RPMI7951 (cell line): ENCODE data around the gene SYCE3. TPM values are rescaled to one million over a fixed set of nuclear protein-coding genes. Genes with fewer than 3 reads are reported as not detected.
A peak's percentile ranks its signal among the peaks of the same experiment; 100 is the strongest.
"Not testable (repeated sequence)": the region's sequence is repeated elsewhere in the genome, so short reads cannot be mapped to it uniquely, and the experiment has no call there.

Experiments
- DNase-seq: peaks from one replicate; pipeline ENCODE4 v3.0.0-alpha.2; 2012; ENCODE audit warnings: low read depth
- total RNA-seq: library from RNA; depleted of rRNA; stranded (reverse); fragments of >200 nt; shearing (Covaris generic); gene quantifications from 2 replicates; pipeline ENCODE4 v1.2.3, GENCODE V29; 2014; rRNA removed

SYCE3 gene, protein sequence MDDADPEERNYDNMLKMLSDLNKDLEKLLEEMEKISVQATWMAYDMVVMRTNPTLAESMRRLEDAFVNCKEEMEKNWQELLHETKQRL
- total RNA-seq: not detected in 2 replicates

DNA sequence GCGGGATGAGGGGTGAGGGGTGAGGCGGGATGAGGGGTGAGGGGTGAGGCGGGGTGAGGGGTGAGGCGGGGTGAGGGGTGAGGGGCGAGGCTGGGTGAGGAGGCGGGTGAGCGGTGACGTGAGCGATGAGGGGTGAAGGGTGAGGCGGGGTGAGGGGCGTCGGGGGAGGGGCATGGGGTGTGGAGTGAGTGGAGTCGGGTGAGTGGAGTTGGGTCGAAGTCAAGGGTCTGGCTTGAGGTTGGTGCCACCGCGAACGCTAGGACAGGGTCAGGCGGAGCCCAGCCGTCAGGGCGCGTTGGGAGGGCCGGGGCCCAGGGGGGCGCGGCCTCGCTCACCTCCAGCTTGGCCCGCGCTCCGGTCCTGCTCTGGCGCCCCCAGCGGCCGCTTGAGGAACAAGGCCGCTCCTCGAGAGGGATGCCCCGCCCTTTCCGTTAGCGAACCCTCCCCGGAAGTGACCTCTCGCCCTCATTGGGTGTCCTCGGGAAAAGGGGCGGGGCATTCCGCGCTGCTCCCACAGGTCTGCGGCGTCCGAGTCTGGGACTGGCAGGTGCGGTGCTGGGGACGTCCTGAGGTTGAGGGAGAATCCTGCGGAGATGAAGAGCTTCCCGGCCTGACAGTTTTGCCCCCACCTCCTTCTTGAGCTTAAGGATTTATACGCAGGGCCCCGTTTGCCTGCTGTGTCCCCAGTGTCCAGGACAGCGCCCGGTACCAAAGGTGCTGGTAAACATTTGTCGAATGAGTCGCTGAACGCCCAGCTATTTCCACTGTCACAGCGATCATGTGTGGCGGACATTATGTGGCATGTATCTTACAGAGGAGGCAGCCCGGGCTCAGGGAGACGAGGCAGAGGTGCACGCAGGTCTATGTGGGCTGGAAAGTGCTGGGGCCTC lies at the start of gene SYCE3:
Gene SYCE3 (minus strand): TSS at position 397 of the 890 bp plus-strand sequence. CDS start 6,514 bp downstream, outside the sequence.
- DNase-seq: peak; percentile 86

DNA sequence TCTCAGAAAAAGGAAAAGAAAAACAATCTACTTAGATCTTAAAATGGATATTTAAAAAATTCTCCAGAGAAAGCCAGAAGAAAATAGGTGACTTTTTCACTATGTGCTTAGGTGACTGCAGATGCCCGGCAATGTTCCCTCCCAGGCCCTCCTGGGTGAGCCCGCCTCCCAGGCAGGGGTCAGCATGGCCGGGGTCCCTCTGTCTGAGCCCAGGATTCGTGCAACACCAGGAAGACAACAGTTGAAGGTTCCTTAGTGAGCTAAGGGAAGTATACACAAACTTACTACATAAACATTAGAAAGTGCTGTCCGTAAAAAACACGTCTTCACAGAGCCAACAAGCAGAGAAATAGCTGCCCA lies 49.4 kb upstream of the SYCE3 start:
- DNase-seq: no peak

DNA sequence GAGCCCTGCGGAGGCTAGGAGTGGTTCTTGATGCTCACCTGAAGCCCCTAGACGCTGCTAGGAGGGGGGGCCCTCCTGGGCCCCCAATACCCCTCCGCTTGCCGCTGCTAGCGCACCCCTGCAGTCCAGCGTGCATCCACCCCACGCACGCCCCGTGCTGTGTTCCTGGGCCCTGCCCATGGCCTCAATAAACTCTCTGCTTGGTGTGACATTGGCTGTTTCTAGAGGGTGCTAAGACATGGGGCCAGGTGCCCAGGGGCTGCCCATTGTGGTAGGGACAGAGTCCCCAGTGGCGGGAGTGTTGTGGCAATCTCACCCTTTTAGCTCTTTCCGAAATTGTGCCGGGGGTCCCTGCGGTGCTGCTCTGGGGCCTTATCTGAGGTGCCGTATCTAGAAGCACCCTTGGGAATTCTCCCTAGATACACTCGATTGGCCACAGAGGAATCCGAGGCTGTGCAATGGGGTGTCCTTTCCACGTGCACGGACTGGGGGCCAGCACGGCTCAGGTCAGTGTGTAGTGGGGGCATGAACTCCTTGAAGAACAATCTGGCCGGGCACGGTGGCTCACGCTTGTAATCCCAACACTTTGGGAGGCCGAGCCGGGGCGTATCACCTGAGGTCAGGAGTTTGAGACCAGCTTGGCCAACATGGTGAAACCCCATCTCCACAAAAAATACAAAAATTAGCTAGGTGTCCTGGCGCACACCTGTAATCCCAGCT lies 48.8 kb upstream of the SYCE3 start:
- no peak for DNase-seq

DNA sequence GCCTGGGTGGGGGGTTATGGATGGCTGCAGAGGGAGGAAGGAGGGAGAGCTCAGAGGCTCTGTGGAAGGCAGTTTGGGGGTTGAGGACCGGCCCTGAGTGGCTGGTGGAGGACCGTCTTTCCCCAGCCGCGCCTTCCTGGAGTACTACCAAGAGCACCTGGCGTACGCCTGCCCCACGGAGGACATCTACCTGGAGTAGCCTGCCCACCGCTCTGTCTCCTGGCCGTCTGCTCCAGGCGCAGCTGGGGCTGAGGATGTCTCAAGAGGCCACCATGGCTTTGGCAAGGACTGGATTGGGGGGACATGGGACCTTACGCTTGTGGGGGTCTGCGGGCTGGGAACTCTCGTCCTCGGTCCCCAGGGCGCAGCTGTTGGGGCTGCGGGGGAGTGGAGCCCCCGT lies 47.9 kb upstream of the SYCE3 start:
- DNase-seq: no peak

DNA sequence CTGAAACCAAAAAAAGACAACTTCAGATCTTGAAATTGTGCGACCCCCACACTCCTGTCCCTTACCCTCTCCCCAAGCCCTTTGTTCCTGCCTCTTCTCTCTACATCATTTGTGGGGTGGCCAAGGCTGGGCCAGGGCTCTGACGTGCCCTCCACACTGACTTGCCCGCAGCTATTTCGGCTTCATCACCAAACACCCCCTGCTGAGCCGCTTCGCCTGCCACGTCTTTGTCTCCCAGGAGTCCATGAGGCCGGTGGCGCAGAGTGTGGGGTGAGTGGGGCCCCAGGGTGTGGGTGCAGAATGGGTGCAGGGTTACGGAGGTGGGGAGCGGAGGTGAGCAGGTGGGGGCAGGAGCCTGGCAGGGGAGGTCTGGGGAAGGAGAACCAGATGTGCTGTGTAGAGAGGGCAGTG lies 47.3 kb upstream of the SYCE3 start:
- no peak for DNase-seq

DNA sequence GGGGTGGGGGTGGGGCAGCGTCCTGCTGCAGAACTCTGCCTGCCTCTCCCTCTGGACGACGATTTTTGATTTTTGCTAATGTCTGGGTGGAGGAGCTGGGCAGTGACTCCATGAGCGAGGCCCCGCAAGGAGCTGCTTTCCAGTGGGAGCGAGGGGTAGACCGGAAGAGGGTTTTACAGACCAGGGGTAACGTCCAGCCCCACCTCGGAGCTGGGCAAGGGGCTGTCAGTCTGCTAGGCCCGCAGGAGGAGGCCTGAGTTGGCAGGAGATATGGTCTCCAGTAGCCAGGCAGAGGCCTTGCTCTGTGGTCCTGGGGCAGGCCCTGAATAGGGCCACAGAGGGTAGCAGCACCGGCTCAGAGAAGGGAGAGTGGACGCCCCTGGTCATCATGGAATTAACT lies 46.9 kb upstream of the SYCE3 start:
- no peak for DNase-seq

DNA sequence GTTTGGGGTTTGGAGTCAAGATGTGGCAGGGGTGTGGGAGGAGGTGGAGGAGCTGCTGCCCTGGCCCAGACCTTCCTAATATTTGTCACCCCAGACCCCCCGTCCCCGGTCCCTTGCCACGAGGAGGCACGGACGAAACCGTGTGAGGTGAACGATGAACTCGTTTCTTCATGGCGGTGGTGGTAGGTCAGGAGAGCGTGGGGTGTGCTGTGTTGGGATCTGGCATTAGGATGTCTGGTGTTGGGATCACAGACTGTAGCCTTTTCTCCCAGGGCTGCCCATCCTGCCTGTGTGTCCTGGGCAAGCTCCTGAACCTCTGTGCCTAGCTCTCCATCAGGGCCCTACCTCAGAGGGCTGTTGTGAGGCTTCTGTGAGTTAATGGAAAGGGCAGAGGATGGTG lies 46.3 kb upstream of the SYCE3 start:
- DNase-seq: no peak

DNA sequence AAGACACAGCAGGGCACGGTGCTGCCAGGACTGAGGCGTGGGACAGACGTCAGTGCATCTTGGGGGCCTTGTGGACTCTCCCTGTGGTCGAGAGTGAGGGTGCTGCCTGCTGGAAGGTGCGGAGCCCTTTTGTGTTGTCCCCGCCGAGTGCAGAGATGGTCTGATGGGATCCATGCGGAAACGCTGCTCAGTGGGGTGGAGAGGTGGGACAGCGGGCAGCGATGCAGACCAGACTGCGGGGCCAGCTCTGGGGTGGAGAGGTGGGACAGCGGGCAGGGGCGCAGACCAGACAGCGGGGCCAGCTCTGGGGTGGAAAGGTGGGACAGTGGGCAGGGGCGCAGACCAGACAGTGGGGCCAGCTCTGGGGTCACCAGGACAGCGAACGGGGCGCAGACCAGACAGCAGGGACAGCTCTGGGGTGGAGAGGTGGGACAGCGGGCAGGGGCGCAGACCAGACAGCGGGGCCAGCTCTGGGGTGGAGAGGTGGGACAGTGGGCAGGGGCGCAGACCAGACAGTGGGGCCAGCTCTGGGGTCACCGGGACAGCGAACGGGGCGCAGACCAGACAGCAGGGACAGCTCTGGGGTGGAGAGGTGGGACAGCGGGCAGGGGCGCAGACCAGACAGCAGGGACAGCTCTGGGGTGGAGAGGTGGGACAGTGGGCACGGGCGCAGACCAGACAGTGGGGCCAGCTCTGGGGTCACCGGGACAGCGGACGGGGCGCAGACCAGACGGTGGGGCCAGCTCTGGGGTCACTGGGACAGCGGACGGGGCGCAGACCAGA lies 45.5 kb upstream of the SYCE3 start:
- not testable (repeated sequence) for DNase-seq

DNA sequence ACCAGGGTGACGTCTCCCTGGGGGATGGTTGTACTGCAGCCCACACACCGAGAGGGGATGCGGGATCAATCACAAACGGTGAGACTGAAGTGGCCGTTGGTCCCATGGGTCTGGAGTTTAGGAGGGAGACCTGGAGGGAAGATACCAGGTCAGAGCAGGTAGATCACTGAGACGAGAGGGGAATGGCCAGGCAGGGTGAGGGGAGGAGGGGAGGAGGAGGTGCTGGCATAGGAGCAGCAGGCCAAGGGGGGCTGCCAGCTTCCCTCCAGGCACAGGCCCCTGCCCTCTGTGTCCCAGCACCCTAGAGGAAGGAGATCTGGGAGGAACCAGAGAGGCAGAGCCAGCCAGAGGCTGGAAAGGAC lies 44.9 kb upstream of the SYCE3 start:
- DNase-seq: no peak

DNA sequence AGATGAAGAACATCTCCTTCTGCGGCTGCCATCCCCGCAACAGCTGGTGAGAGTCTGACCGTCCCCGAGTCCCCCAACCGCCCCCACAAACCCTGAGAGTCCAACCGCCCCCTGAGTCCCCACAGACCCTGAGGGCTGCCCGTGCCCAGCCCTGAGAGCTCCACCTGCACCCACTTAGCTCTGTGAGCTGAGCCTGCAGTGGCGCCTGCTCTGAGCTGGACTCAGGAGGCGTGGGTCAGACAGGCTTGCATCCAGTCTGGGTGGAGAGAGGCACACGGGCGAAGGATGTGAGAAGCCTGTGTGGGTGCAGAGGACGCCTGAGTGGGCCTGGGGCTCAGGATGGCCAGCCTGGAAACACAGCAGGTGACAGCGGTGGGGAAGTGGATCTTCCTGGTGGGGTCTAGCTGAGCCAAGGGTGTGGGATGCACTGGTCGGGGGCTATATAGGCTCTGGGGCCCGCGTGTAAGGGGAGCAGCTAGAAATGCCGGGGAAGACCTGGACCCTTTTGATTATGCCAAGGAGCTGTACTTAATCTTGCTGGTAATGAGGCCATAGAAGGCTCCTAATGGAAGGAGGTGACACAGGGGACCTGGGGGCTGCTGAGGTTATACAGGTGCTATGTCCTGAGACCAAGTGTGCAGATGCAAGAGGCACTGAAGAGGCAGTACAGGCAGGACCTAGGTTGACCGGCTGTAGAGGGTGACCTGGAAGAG lies 44.4 kb upstream of the SYCE3 start:
- DNase-seq: no peak

DNA sequence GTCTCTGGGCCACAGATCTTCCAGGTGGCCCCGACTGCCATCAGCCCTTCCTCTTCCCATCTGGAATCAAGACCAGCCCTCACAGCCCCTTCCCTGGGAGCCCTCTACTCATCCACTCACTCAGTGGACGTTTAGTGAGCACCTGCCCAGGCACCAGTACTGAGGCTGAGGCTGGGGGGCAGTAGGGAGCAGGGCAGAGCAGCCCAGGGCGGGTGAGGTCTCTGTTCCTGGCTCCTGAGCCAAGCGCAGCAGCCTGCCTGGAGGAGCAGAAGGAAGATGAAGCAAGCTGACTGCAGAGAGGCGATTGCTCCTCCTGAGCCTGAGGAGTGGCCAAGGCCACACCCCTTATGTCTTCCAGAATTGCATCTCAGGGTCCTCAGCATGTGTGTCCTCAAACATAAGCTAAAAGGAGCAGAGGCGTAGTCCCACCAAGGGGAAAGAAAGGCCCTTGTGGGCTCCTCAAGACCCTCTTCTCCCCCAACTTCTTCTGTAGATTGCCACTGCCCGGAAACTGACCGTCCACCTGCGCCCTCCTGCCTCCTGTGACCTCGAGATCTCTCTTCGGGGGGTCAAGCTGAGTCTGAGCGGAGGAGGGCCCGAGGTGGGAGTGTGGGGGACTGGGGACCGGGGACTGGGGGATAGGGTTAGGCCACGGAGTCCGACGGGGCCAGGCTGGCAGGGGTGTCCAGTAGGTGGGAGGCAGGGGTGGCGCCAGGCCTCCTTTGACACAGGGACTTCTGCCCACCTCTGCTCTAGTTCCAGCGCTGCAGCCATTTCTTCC lies 43.6 kb upstream of the SYCE3 start:
- no peak for DNase-seq

DNA sequence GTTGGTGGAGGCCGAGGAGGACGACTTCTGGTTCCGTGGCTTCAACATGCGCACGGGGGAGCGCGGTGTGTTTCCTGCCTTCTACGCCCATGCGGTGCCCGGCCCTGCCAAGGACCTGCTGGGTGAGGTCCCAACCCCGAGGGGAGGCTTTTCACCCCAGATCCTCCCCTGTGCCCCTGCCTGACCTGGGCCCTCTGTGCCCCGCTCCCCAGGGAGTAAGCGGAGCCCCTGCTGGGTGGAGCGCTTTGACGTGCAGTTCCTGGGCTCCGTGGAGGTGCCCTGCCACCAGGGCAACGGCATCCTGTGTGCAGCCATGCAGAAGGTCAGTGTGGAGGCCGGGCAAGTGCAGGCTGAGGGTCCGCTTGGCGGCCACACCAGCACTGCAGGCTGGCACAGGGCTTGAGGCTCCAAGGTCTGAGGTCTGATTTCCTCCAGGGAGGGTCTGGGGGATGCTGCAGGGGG lies 42.9 kb upstream of the SYCE3 start:
- no peak for DNase-seq

DNA sequence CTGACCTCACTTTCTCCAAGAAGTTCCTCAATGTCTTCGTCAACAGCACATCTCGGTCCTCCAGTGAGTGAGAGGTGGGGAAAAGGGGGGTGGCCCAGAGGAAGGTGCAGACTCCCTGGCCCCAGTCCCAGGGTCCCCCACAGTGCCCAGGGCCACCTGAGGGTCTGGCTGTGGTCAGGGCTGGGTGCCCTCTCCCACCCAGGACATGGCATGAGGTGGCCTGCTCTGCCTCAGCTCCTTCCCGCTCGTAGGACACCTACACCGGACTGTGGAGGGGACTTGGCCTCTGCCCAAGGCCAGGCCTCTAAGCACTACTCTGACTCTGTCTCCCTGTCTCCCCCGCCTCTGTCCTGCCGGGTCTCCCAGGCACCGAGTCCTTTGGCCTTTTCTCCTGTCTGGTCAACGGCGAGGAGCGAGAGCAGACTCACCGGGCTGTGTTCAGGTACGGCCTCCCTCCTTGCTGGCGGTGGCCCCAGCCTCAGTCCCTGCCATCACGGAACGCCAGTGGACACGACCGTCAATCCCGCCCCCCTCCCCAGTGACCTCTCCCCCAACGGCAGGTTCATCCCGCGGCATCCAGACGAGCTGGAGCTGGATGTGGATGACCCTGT lies 42.4 kb upstream of the SYCE3 start:
- no peak for DNase-seq

DNA sequence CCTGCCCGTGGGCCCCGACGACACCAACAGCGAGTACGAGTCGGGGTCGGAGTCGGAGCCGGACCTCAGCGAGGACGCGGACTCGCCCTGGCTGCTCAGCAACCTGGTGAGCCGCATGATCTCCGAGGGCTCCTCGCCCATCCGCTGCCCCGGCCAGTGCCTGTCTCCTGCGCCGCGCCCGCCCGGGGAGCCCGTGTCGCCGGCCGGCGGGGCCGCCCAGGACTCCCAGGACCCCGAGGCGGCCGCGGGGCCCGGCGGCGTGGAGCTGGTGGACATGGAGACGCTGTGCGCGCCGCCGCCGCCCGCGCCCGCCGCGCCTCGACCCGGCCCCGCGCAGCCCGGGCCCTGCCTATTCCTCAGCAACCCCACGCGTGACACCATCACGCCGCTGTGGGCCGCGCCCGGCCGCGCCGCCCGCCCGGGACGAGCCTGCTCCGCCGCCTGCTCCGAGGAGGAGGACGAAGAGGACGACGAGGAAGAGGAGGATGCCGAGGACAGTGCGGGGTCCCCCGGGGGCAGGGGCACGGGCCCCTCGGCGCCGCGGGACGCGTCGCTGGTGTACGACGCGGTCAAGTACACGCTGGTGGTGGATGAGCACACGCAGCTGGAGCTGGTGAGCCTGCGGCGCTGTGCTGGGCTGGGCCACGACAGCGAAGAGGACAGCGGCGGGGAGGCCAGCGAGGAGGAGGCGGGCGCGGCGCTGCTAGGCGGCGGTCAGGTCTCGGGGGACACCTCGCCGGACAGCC lies 41.7 kb upstream of the SYCE3 start:
- DNase-seq: no peak

DNA sequence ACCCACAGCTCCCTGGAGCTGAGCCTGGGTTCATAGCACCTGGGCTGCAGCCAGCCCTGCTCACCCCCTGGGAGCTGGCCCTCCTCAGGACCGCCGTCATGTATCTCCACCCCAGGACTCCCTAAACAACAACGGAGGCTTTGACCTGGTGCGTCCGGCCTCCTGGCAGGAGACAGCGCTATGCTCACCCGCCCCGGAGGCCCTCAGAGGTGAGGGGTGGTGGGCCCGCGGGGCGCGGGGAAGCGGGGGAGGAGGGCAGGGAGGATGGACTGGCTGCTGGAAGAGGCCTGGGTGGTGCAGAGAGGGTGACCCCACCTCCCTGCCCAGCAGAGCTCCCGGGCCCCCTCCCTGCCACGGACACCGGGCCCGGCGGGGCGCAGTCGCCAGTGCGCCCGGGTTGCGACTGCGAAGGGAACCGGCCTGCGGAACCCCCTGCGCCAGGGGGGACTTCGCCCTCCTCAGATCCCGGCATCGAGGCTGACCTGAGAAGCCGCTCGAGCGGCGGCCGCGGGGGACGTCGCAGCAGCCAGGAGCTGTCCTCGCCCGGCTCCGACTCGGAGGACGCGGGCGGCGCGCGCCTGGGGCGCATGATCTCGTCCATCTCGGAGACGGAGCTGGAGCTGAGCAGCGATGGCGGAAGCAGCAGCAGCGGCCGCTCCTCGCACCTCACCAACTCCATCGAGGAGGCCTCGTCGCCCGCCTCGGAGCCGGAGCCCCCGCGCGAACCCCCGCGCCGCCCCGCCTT lies 41.0 kb upstream of the SYCE3 start:
- DNase-seq: no peak

DNA sequence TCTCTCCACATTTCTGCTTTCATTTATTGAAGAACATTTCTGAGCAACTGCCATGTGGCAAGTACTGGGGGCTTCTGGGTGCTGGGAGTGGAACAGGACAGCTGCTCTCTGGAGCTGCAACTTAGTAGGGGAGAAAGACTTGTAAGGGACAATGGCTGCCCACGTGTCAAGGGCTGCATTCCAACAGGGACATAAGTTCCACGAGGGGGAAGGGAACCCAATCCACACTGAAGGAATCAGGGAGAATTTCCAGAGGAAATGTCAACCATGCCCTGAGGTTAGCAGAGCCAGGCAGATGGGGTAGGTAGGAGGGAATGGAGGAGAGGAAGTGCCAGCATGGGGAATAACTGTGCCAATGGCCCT lies 39.6 kb upstream of the SYCE3 start:
- DNase-seq: no peak

DNA sequence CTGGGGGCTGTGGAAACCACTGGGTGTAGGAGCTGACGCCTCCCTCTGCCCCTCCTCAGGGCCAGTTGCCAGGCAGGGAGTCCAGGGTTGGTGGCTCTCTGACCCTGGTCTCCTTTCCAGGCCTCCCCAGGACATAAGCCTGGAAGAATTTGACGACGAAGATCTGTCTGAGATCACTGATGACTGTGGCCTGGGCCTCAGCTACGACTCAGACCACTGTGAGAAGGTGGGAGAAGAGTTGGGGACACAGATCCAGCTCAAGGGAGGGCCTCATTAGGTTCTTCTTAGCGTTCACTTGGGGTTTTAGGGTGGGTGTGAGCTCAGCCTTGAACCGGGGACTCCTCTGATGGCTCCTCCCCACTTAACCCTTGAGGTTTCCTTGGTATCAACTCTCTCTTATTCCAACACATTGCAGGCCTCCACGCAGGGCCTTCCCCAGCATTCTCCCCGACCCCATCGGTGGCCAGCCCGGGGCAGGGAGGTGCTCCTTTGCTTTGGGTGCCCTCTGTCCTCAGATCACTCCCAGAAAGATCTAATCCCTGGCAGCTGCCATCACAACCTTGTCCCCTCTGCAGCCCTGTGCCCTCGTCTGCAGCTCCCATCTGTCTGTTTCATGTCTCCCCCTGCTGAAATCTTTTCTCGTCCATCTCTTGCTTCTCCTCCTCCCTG lies 39.1 kb upstream of the SYCE3 start:
- DNase-seq: no peak

DNA sequence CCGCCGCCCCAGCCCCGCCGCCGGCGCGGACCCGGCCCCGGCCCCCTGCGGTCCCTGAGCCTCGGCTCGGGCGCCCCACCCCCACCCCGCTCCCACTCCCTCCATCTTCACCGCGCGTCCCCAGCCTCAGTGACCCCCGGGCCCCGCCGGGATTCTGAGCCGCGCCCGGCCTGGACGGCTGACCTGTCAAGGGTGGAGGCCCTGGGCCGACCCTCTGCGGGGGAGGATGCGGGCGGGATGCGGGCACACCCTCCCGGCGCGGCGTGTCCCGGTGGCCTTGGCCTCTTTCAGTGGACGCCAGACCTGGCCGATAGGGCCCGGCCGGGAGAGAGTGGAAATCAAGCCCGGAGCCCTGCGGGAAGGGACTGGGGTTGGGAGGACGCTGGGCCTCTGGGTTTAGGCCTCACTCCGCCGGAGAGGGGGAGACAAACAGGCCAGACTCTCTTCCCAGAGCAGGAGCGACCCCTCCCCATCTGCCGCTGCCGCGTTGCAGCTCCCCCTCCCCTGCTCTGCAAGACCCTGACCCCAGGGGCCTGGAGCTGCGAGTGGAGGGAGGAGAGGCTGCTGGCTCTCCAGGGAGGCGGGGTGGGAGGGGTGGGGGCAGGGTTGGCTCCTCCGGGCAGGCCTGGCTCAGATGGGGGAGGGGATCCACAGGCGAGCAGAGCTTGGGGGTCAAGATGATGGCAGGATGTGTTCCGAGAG lies 38.4 kb upstream of the SYCE3 start:
- no peak for DNase-seq
